GM12864 (cell line): Measurements from ENCODE around the gene C2orf15.

Experiments
- DNase-seq: peaks from one replicate; pipeline ENCODE4 v3.0.0-alpha.2; 2011; ENCODE audit warnings: low read depth
- H3K4me3 ChIP-seq: 2 replicates; pipeline ENCODE4 v1.5.1; 2011; ENCODE audit warnings: mild to moderate bottlenecking, low read depth, low read length, control low read depth
- TF ChIP-seq, protein P1 (sequence below): IDR thresholded peaks from 2 replicates; pipeline ENCODE4 v1.5.1; 2011; ENCODE audit warnings: low read depth, mild to moderate bottlenecking, moderate library complexity, low read length, control low read depth, inconsistent platforms; ENCODE audit errors: missing control alignments

Gene C2orf15

GRCh38 chr2:99159594-99159993 is 18.1 kb downstream of the C2orf15 start:
- H3K4me3 ChIP-seq, result no peak overlapping the region
- TF ChIP-seq, protein P1, sequence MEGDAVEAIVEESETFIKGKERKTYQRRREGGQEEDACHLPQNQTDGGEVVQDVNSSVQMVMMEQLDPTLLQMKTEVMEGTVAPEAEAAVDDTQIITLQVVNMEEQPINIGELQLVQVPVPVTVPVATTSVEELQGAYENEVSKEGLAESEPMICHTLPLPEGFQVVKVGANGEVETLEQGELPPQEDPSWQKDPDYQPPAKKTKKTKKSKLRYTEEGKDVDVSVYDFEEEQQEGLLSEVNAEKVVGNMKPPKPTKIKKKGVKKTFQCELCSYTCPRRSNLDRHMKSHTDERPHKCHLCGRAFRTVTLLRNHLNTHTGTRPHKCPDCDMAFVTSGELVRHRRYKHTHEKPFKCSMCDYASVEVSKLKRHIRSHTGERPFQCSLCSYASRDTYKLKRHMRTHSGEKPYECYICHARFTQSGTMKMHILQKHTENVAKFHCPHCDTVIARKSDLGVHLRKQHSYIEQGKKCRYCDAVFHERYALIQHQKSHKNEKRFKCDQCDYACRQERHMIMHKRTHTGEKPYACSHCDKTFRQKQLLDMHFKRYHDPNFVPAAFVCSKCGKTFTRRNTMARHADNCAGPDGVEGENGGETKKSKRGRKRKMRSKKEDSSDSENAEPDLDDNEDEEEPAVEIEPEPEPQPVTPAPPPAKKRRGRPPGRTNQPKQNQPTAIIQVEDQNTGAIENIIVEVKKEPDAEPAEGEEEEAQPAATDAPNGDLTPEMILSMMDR, result no peak
- no peak for DNase-seq

DNA sequence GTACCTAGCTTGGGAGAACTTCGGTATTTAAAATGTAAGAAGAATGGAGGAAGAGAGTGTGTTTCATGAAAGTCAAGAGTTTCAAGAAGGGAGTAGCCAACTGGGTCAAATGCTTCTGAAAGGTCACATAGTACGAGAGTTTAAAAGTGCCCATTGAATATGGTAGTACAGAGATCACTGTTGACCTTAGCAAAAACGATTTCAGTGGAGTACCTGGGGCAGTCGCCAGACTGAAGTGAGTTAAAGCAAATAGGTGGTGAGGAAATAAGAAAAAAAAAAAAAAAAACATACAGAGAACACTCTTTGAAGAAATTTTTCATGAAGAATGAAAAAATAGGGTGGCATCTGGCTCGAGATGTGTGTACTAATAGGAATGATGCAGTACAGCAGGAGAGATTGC is 24.7 kb downstream of the C2orf15 start:
- no peak overlapping the region for H3K4me3 ChIP-seq
- no peak for DNase-seq
- TF ChIP-seq, protein P1, result no peak

DNA sequence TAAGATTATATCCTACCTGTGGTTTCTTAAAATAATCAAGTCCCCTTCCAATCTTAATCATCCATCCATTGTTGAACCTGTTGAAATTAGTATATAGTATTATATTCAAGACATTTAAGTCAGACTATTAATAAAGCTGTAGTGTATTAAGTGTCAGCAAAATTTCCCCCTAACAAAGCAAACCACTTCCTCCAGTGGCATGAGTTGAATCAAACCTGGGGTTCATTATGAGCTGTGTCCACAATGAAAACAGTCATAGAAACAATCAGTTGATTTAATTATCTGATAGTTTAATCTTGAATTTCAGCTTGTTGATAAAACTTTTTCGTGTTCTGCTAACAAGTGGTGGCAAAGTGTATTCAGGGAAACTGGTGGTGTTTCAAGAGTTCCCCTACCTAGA is 28.0 kb downstream of the C2orf15 start:
- DNase-seq, result no peak
- no peak overlapping the region for H3K4me3 ChIP-seq
- TF ChIP-seq, protein P1, result no peak

- no peak overlapping the region for H3K4me3 ChIP-seq
- TF ChIP-seq, protein P1, result no peak
- no peak for DNase-seq
Observed at GRCh38 chr2:99171377-99172140, 30.1 kb downstream of the C2orf15 start.

DNA sequence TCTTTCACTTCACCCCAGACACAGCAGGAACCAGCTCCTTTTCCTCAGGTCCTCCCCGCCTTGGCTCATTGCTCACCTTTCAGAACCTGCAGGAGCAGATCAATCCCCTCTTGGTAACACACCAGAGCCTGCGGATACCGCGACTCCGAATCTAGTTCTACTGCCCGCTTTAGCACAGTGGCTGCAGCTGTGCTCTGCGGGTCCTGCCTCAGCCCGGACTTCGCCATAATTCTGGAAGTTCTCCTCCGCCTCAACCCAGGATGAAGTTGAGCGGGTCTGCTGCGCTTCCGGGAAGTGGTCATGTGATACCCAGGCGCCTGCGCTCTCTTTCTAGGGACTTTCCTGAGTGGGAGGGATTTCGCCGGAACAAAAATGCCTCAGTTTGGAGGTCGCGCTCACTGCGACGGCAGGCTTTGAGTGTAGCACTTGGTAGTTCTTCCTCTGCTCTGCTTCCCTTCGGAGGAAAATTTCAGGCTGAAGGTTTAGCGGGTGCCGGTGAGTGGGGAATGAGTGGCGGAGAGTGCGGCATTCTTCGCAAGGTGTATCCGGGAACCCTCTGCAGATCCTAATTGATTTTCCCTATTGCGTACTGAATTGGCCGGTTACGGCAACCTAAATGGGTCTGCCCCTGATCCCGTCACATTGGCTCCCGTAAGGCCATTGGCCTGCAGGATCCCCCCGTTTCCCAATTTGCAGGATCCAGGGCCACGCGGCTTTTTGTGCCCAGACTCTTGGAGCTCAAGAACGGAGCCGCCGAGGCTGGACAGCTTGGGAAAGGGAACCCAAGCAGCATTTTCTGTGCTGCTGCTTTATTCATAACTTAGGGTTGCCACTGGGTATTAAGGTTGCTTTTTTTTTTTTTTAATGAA is 39.5 kb downstream of the C2orf15 start, which contains the start of the genes MITD1 and MRPL30:
MITD1 (minus strand) TSS at position 304 of the 869 bp plus-strand sequence; CDS start at position 227, 77 bp downstream.
MRPL30 (plus strand) TSS at position 430 of the 869 bp plus-strand sequence. CDS start 5,020 bp downstream, outside the sequence.
- DNase-seq, result peak; percentile 91
- TF ChIP-seq, protein P1, result no peak
- peak within 1 kb of the TSS; percentile 77 for H3K4me3 ChIP-seq

- TF ChIP-seq, protein P1, result no peak
- DNase-seq, result no peak
- peak overlapping the region; percentile 77 for H3K4me3 ChIP-seq
Observed at GRCh38 chr2:99181624-99182000, 40.1 kb downstream of the C2orf15 start.
